Measurements from ENCODE around the gene PKD1L1.

- TF ChIP-seq, protein P1, sequence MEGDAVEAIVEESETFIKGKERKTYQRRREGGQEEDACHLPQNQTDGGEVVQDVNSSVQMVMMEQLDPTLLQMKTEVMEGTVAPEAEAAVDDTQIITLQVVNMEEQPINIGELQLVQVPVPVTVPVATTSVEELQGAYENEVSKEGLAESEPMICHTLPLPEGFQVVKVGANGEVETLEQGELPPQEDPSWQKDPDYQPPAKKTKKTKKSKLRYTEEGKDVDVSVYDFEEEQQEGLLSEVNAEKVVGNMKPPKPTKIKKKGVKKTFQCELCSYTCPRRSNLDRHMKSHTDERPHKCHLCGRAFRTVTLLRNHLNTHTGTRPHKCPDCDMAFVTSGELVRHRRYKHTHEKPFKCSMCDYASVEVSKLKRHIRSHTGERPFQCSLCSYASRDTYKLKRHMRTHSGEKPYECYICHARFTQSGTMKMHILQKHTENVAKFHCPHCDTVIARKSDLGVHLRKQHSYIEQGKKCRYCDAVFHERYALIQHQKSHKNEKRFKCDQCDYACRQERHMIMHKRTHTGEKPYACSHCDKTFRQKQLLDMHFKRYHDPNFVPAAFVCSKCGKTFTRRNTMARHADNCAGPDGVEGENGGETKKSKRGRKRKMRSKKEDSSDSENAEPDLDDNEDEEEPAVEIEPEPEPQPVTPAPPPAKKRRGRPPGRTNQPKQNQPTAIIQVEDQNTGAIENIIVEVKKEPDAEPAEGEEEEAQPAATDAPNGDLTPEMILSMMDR (IDR thresholded peaks at IDR 0.05) = no peak
- TF ChIP-seq POLR2A (IDR thresholded peaks at IDR 0.05) = no peak
Observed at GRCh38 chr7:47737601-47738000, 210.7 kb downstream of the PKD1L1 start.

Data from transverse colon (tissue), 3 donors.